ENCODE measurements around the gene USP21. TPM values are rescaled to one million over a fixed set of nuclear protein-coding genes. Genes with fewer than 3 reads are reported as not detected.

Gene USP21
- total and polyA plus RNA-seq, 9 of the 15 experiments (the other 6 are each of a cell fraction or from before 2014, with no cell fraction given), result 4.9 to 52.4 (median 21.6) TPM

DNA sequence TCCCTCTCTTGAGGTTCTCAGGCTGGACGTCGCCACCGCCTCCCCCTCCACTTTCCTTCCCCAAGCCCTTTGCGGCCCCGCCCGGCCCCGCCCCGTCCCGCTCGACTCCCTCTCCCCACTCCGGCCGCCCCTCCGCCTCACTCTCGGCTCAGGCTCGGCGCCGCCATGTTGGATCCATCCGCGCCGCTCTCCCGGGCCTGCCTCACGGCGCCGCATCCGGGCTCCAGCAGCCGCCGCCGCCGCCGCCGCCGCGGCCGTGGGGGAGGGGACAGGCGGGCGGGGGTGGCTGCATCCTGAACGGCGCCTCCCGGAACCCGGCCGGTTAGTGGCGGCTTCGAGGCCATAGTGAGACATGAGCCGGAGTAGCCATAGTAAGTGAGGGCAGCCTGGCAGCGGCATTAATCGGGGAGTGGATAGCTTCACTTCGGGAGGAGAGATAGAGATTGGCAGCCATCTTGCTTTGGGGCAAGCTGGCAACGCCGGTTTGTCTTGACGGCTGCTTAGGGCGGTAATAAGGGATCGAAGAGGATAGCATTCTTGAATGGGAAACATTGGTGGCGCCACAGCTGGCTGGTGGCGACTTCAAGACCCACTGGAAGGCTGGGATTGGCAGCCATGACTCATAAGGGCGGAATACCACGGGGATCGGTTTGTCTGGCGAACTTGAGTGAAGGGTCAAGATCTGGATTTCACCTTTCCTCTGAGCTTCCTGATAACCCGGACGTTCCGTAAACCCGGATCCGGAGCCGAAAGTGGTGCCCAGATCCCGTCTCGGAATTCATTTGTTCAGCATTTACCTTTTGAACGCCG lies 26.7 kb upstream of the USP21 start, which contains the start of gene DEDD (continued):
- TF ChIP-seq, protein P1, sequence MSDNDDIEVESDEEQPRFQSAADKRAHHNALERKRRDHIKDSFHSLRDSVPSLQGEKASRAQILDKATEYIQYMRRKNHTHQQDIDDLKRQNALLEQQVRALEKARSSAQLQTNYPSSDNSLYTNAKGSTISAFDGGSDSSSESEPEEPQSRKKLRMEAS (CRISPR knock-in tag; IDR thresholded peaks at IDR 0.05), result no peak
- TF ChIP-seq DNMT1 (IDR thresholded peaks at IDR 0.05) (0 out of 2 replicates have a peak, but pooled peaks have one; percentile 10), ZNF143 (CRISPR knock-in tag; IDR thresholded peaks at IDR 0.05) (no peak), SMARCA5 (IDR thresholded peaks at IDR 0.05) (no peak), ZNF57 (CRISPR knock-in tag; IDR thresholded peaks at IDR 0.05) (no peak), CBX2 (IDR thresholded peaks at IDR 0.05; ENCODE audit: insufficient read depth, low read length, poor library complexity, severe bottlenecking) (no peak), SREBF1 (IDR thresholded peaks at IDR 0.05; ENCODE audit: borderline replicate concordance, low read depth, low read length) (no peak), TAF7 (tag; IDR thresholded peaks at IDR 0.05) (no peak), E2F3 (CRISPR knock-in tag; IDR thresholded peaks at IDR 0.05) (no peak), CHCHD3 (CRISPR knock-in tag; IDR thresholded peaks at IDR 0.05) (no peak), NR2C2 (CRISPR knock-in tag; IDR thresholded peaks at IDR 0.05) (no peak; the same call in 1 of the 2 replicates), NR2C2 (tag; IDR thresholded peaks at IDR 0.05) (peak; percentile 99), XRCC4 (IDR thresholded peaks at IDR 0.05; ENCODE audit: extremely low read depth, insufficient read depth, insufficient read length) (no peak)
- TF ChIP-seq, protein P2, sequence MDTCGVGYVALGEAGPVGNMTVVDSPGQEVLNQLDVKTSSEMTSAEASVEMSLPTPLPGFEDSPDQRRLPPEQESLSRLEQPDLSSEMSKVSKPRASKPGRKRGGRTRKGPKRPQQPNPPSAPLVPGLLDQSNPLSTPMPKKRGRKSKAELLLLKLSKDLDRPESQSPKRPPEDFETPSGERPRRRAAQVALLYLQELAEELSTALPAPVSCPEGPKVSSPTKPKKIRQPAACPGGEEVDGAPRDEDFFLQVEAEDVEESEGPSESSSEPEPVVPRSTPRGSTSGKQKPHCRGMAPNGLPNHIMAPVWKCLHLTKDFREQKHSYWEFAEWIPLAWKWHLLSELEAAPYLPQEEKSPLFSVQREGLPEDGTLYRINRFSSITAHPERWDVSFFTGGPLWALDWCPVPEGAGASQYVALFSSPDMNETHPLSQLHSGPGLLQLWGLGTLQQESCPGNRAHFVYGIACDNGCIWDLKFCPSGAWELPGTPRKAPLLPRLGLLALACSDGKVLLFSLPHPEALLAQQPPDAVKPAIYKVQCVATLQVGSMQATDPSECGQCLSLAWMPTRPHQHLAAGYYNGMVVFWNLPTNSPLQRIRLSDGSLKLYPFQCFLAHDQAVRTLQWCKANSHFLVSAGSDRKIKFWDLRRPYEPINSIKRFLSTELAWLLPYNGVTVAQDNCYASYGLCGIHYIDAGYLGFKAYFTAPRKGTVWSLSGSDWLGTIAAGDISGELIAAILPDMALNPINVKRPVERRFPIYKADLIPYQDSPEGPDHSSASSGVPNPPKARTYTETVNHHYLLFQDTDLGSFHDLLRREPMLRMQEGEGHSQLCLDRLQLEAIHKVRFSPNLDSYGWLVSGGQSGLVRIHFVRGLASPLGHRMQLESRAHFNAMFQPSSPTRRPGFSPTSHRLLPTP (IDR thresholded peaks at IDR 0.05; ENCODE audit: borderline replicate concordance, extremely low read depth, insufficient read length), result no peak
- TF ChIP-seq, protein P3, sequence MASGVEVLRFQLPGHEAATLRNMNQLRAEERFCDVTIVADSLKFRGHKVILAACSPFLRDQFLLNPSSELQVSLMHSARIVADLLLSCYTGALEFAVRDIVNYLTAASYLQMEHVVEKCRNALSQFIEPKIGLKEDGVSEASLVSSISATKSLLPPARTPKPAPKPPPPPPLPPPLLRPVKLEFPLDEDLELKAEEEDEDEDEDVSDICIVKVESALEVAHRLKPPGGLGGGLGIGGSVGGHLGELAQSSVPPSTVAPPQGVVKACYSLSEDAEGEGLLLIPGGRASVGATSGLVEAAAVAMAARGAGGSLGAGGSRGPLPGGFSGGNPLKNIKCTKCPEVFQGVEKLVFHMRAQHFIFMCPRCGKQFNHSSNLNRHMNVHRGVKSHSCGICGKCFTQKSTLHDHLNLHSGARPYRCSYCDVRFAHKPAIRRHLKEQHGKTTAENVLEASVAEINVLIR (CRISPR knock-in tag; IDR thresholded peaks at IDR 0.05), result peak; percentile 33; the same call in 1 of the 2 replicates
- TF ChIP-seq, protein P4, sequence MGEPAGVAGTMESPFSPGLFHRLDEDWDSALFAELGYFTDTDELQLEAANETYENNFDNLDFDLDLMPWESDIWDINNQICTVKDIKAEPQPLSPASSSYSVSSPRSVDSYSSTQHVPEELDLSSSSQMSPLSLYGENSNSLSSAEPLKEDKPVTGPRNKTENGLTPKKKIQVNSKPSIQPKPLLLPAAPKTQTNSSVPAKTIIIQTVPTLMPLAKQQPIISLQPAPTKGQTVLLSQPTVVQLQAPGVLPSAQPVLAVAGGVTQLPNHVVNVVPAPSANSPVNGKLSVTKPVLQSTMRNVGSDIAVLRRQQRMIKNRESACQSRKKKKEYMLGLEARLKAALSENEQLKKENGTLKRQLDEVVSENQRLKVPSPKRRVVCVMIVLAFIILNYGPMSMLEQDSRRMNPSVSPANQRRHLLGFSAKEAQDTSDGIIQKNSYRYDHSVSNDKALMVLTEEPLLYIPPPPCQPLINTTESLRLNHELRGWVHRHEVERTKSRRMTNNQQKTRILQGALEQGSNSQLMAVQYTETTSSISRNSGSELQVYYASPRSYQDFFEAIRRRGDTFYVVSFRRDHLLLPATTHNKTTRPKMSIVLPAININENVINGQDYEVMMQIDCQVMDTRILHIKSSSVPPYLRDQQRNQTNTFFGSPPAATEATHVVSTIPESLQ (CRISPR knock-in tag; IDR thresholded peaks at IDR 0.05), result no peak
- TF ChIP-seq, protein P5, sequence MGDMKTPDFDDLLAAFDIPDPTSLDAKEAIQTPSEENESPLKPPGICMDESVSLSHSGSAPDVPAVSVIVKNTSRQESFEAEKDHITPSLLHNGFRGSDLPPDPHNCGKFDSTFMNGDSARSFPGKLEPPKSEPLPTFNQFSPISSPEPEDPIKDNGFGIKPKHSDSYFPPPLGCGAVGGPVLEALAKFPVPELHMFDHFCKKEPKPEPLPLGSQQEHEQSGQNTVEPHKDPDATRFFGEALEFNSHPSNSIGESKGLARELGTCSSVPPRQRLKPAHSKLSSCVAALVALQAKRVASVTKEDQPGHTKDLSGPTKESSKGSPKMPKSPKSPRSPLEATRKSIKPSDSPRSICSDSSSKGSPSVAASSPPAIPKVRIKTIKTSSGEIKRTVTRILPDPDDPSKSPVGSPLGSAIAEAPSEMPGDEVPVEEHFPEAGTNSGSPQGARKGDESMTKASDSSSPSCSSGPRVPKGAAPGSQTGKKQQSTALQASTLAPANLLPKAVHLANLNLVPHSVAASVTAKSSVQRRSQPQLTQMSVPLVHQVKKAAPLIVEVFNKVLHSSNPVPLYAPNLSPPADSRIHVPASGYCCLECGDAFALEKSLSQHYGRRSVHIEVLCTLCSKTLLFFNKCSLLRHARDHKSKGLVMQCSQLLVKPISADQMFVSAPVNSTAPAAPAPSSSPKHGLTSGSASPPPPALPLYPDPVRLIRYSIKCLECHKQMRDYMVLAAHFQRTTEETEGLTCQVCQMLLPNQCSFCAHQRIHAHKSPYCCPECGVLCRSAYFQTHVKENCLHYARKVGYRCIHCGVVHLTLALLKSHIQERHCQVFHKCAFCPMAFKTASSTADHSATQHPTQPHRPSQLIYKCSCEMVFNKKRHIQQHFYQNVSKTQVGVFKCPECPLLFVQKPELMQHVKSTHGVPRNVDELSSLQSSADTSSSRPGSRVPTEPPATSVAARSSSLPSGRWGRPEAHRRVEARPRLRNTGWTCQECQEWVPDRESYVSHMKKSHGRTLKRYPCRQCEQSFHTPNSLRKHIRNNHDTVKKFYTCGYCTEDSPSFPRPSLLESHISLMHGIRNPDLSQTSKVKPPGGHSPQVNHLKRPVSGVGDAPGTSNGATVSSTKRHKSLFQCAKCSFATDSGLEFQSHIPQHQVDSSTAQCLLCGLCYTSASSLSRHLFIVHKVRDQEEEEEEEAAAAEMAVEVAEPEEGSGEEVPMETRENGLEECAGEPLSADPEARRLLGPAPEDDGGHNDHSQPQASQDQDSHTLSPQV (IDR thresholded peaks at IDR 0.05), result 0 out of 2 replicates have a peak, but pooled peaks have one; percentile 31
